HCT116 (cell line): ENCODE results near the gene BAD. TPM values are rescaled to one million over a fixed set of nuclear protein-coding genes. Genes with fewer than 3 reads are reported as not detected.

Source experiments
- ATAC-seq: fragments of 200-7000 bp; cut with Tn5 transposase; 2 replicates; pipeline ENCODE4 v1.9.1; 2020; ENCODE audit warnings: mild to moderate bottlenecking, moderate library complexity
- BruUV-seq: library from RNA; stranded (reverse); fragments of 400-500 nt; replicated peaks from 2 replicates; lab custom pipeline; 2021; lab: Mats Ljungman, UMichigan
- CTCF ChIA-PET: fragments of 300-600 bp; sonication (Branson Sonifier 250); formaldehyde crosslinking; loops from one replicate; lab custom pipeline; 2021; ENCODE audit warnings: antibody characterized with exemption; lab: Charles Lee
- POLR2A ChIA-PET: fragments of 300-600, 350-600 bp; sonication (Branson Sonifier 250); formaldehyde crosslinking; loops from one replicate; lab custom pipeline; 2021; ENCODE audit warnings: antibody characterized with exemption; lab: Charles Lee
- RAD21 ChIA-PET, 2 experiments: fragments of 300-600 bp; sonication (Branson Sonifier 250); formaldehyde crosslinking; loops; one replicate each; lab custom pipeline; 2023; ENCODE audit warnings: low total read pairs in 2 of 2; ENCODE audit not compliant: uncharacterized antibody in 2 of 2, unreplicated experiment in 2 of 2, low non-redundant PET in 1 of 2; lab: Charles Lee
- DNase-seq: peaks from one replicate; pipeline ENCODE4 v3.0.0-alpha.2; 2010; ENCODE audit warnings: low read depth, low spot score
- H2AFZ ChIP-seq: fragments of 200-600 bp; shearing (Covaris generic), sonication (generic); 2 replicates; pipeline ENCODE4 v1.6.1; 2017; ENCODE audit warnings: low read depth, mixed run types, mixed read lengths, antibody characterized with exemption, low read length; ENCODE audit not compliant: poor library complexity, severe bottlenecking
- H3K27ac ChIP-seq: 2 replicates; pipeline ENCODE4 v1.5.1; 2012; ENCODE audit warnings: low read depth, low read length
- H3K27me3 ChIP-seq: fragments of 200-600 bp; sonication (generic); 2 replicates; pipeline ENCODE4 v1.6.1; 2016; ENCODE audit warnings: mixed run types, low read length, mixed read lengths; ENCODE audit not compliant: insufficient read depth
- H3K36me3 ChIP-seq, 2 experiments: fragments of 200-500 bp in 1 of 2; fragments of 200-600 bp in 1 of 2; sonication (Bioruptor generic) in 1 of 2; sonication (generic) in 1 of 2; 2 replicates each; pipeline versions ENCODE4 v1.5.1 to v1.6.1; 2014 to 2016; ENCODE audit warnings: low read length in 2 of 2, inconsistent platforms in 1 of 2, mixed read lengths in 1 of 2, mixed run types in 1 of 2; ENCODE audit not compliant: insufficient read depth in 2 of 2, control insufficient read depth in 1 of 2
- H3K4me1 ChIP-seq, 2 experiments: fragments of 200-600 bp in 1 of 2; sonication (generic) in 1 of 2; 2 replicates each; pipeline versions ENCODE4 v1.5.1 to v1.6.1; 2012 to 2017; ENCODE audit warnings: low read length in 2 of 2, inconsistent platforms in 1 of 2, mild to moderate bottlenecking in 1 of 2, mixed read lengths in 1 of 2, mixed run types in 1 of 2, moderate library complexity in 1 of 2; ENCODE audit not compliant: insufficient read depth in 2 of 2, control insufficient read depth in 1 of 2
- H3K4me2 ChIP-seq: fragments of 200-600 bp; sonication (generic); 2 replicates; pipeline ENCODE4 v1.6.1; 2017; ENCODE audit warnings: mixed run types, low read length, mixed read lengths
- H3K4me3 ChIP-seq, 2 experiments: fragments of 200-600 bp in 1 of 2; sonication (generic) in 1 of 2; replicated peaks in 1 of 2; 2 replicates each; pipeline ENCODE4 v1.5.1; 2011 to 2016; ENCODE audit warnings: low read length in 2 of 2, control low read depth in 1 of 2, low read depth in 1 of 2, mild to moderate bottlenecking in 1 of 2, mixed read lengths in 1 of 2, mixed run types in 1 of 2
- H3K79me2 ChIP-seq: fragments of 200-600 bp; sonication (generic); 2 replicates; pipeline ENCODE4 v1.6.1; 2017; ENCODE audit warnings: mild to moderate bottlenecking, mixed run types, low read length, moderate library complexity, mixed read lengths; ENCODE audit not compliant: insufficient read depth
- H3K9ac ChIP-seq: fragments of 200-600 bp; sonication (generic); 2 replicates; pipeline ENCODE4 v1.6.1; 2016; ENCODE audit warnings: low read length, mixed read lengths
- H3K9me2 ChIP-seq: fragments of 200-600 bp; sonication (generic), shearing (Covaris generic); 2 replicates; pipeline ENCODE4 v1.6.1; 2017; ENCODE audit warnings: mixed run types, mild to moderate bottlenecking, moderate library complexity; ENCODE audit not compliant: insufficient read depth
- H3K9me3 ChIP-seq, 2 experiments: fragments of 200-500 bp in 1 of 2; fragments of 200-600 bp in 1 of 2; sonication (Bioruptor generic) in 1 of 2; sonication (generic) in 1 of 2; 2 replicates each; pipeline ENCODE4 v1.6.1; 2014 to 2017; ENCODE audit warnings: low read length in 2 of 2, mixed read lengths in 2 of 2, inconsistent platforms in 1 of 2, low read depth in 1 of 2, mild to moderate bottlenecking in 1 of 2, mixed run types in 1 of 2, moderate library complexity in 1 of 2; ENCODE audit not compliant: control insufficient read depth in 1 of 2, insufficient read depth in 1 of 2
- H4K20me1 ChIP-seq: fragments of 200-600 bp; sonication (generic), shearing (Covaris generic); 2 replicates; pipeline ENCODE4 v1.6.1; 2017; ENCODE audit warnings: mixed run types, mild to moderate bottlenecking, moderate library complexity; ENCODE audit not compliant: insufficient read depth
- CEBPB ChIP-seq: IDR thresholded peaks from 2 replicates; pipeline ENCODE4 v1.6.1; 2012; ENCODE audit warnings: low read depth
- ELF1 ChIP-seq: IDR thresholded peaks from 2 replicates; pipeline ENCODE4 v1.6.1; 2012; ENCODE audit warnings: low read depth, borderline replicate concordance
- EZH2 ChIP-seq: fragments of 200-600 bp; sonication (generic); IDR thresholded peaks from 2 replicates; pipeline ENCODE4 v1.6.1; 2017; ENCODE audit warnings: antibody characterized with exemption, mixed run types
- FOSL1 ChIP-seq: IDR thresholded peaks from 2 replicates; pipeline ENCODE4 v1.6.1; 2012; ENCODE audit warnings: low read depth
- JUND ChIP-seq: IDR thresholded peaks from 2 replicates; pipeline ENCODE4 v1.6.1; 2012
- POLR2AphosphoS5 ChIP-seq: IDR thresholded peaks from 2 replicates; pipeline ENCODE4 v1.6.1; 2011; ENCODE audit warnings: mild to moderate bottlenecking, low read depth, low read length, moderate library complexity
- RAD21 ChIP-seq: IDR thresholded peaks from 2 replicates; pipeline ENCODE4 v1.6.1; 2012; ENCODE audit warnings: low read depth, mild to moderate bottlenecking
- SIN3A ChIP-seq: IDR thresholded peaks from 2 replicates; pipeline ENCODE4 v1.6.1; 2012; ENCODE audit warnings: low read depth
- SP1 ChIP-seq: IDR thresholded peaks from 2 replicates; pipeline ENCODE4 v1.6.1; 2012; ENCODE audit warnings: low read depth
- SRF ChIP-seq: IDR thresholded peaks from 2 replicates; pipeline ENCODE4 v1.6.1; 2012; ENCODE audit warnings: low read depth
- ZBTB33 ChIP-seq: IDR thresholded peaks from 2 replicates; pipeline ENCODE4 v1.6.1; 2011; ENCODE audit warnings: mild to moderate bottlenecking, low read length, moderate library complexity; ENCODE audit not compliant: insufficient replicate concordance; ENCODE audit errors: extremely low read depth
- ZNF274 ChIP-seq: fragments of 200-500 bp; sonication (Bioruptor generic); IDR thresholded peaks from 2 replicates; pipeline ENCODE4 v1.6.1; 2014; ENCODE audit warnings: mild to moderate bottlenecking, low read depth, low read length, inconsistent platforms
- intact Hi-C: fragments of 100-400 bp; cut with micrococcal nuclease; formaldehyde crosslinking; loops from 2 replicates; pipeline ENCODE4 v1.10.0; 2022
- total RNA-seq: library from RNA; stranded (reverse); gene quantifications from one replicate; pipeline ENCODE4 v1.2.1, GENCODE V29; 2021; ENCODE audit not compliant: unreplicated experiment
- TF ChIP-seq, protein P1 (sequence below): IDR thresholded peaks from 2 replicates; pipeline ENCODE4 v1.6.1; 2012
- TF ChIP-seq, protein P2 (sequence below): IDR thresholded peaks from 2 replicates; pipeline ENCODE4 v1.6.1; 2012; ENCODE audit warnings: low read depth
- TF ChIP-seq, protein P3 (sequence below), 3 experiments: fragments of 200-600 bp in 1 of 3; sonication (generic) in 1 of 3; IDR thresholded peaks in 2 of 3; conservative IDR thresholded peaks in 1 of 3; 2 replicates each; pipeline ENCODE4 v1.5.1; 2012 to 2017; ENCODE audit warnings: low read depth in 2 of 3, low read length in 2 of 3, antibody characterized with exemption in 1 of 3, borderline replicate concordance in 1 of 3, control low read depth in 1 of 3, mild to moderate bottlenecking in 1 of 3, mixed read lengths in 1 of 3, mixed run types in 1 of 3, moderate library complexity in 1 of 3; ENCODE audit not compliant: insufficient read depth in 1 of 3

Gene BAD
- total RNA-seq, 1 experiment from 2014 or later, result 51.9 TPM

DNA sequence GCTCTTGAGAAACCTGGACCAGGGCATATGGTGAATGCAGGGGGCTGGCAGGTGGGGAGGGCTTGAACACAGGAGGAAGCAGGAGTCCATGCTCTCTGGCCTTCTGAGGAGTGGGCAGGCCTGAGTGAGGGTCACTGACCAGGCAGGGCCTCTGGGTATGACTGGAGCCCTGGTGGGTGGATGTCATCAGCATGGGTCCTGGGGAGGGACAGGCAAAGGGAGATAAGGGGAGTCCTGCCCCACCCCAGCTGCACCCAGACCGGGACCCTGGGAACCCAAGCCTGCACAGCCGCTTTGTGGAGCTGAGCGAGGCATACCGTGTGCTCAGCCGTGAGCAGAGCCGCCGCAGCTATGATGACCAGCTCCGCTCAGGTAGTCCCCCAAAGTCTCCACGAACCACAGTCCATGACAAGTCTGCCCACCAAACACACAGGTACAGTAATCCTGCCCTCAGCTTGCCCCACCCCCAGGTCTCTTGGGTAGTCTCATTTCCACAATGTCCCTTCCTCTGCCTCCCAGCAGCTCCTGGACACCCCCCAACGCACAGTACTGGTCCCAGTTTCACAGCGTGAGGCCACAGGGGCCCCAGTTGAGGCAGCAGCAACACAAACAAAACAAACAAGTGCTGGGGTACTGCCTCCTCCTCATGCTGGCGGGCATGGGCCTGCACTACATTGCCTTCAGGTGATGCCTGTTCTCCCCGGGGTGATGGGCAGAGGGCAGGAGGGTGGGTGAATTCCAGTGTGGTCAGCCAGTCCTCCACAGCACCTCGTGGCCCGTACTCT, 52.1 kb downstream of the BAD start (continued):
- TF ChIP-seq ELF1, result no peak
- TF ChIP-seq RAD21, result no peak
- TF ChIP-seq, protein P1, sequence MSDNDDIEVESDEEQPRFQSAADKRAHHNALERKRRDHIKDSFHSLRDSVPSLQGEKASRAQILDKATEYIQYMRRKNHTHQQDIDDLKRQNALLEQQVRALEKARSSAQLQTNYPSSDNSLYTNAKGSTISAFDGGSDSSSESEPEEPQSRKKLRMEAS, result no peak
- no peak for TF ChIP-seq SRF

- no peaks in the 10 kb centered on the region for H3K9me2 ChIP-seq
- intact Hi-C loops, result no loop called here
- peaks cover 19% of the 10 kb centered on the region for H3K79me2 ChIP-seq
- H4K20me1 ChIP-seq, result no peaks in the 10 kb centered on the region
- DNase-seq (no peak), ATAC-seq (no peak)
- H2AFZ ChIP-seq, result no peak overlapping the region
- ChIA-PET CTCF (no interaction called here), RAD21 (interaction anchor here in 1 of 2 experiments (0.6 kb wide), 1 partner anchor 43 kb away, joined by 3 read pairs; no protein-coding TSS in a partner anchor)
- H3K4me3 ChIP-seq, result no peak overlapping the region
- H3K4me2 ChIP-seq, result peak overlapping the region; percentile 99
- no TSS peak for BruUV-seq
- H3K9me3 ChIP-seq, result no peaks in the 10 kb centered on the region
- H3K27ac ChIP-seq, result peak overlapping the region; percentile 8; the same call in 1 of the 2 replicates
- H3K27me3 ChIP-seq, result no peaks in the 10 kb centered on the region
- H3K9ac ChIP-seq, result 0 out of 2 replicates have a peak overlapping the region, but pooled peaks have one; percentile 20
- H3K36me3 ChIP-seq, result no peaks in the 10 kb centered on the region
- H3K4me1 ChIP-seq, result peaks cover 30 to 72% of the 10 kb centered on the region in 2 experiments
- TF ChIP-seq SIN3A, result no peak
- no peak for TF ChIP-seq SP1
- no peak for TF ChIP-seq RAD21
- TF ChIP-seq, protein P2, sequence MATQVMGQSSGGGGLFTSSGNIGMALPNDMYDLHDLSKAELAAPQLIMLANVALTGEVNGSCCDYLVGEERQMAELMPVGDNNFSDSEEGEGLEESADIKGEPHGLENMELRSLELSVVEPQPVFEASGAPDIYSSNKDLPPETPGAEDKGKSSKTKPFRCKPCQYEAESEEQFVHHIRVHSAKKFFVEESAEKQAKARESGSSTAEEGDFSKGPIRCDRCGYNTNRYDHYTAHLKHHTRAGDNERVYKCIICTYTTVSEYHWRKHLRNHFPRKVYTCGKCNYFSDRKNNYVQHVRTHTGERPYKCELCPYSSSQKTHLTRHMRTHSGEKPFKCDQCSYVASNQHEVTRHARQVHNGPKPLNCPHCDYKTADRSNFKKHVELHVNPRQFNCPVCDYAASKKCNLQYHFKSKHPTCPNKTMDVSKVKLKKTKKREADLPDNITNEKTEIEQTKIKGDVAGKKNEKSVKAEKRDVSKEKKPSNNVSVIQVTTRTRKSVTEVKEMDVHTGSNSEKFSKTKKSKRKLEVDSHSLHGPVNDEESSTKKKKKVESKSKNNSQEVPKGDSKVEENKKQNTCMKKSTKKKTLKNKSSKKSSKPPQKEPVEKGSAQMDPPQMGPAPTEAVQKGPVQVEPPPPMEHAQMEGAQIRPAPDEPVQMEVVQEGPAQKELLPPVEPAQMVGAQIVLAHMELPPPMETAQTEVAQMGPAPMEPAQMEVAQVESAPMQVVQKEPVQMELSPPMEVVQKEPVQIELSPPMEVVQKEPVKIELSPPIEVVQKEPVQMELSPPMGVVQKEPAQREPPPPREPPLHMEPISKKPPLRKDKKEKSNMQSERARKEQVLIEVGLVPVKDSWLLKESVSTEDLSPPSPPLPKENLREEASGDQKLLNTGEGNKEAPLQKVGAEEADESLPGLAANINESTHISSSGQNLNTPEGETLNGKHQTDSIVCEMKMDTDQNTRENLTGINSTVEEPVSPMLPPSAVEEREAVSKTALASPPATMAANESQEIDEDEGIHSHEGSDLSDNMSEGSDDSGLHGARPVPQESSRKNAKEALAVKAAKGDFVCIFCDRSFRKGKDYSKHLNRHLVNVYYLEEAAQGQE, result no peak
- TF ChIP-seq JUND, result no peak
- TF ChIP-seq ZBTB33, result no peak
- TF ChIP-seq ELF1, result no peak
- TF ChIP-seq, protein P3, sequence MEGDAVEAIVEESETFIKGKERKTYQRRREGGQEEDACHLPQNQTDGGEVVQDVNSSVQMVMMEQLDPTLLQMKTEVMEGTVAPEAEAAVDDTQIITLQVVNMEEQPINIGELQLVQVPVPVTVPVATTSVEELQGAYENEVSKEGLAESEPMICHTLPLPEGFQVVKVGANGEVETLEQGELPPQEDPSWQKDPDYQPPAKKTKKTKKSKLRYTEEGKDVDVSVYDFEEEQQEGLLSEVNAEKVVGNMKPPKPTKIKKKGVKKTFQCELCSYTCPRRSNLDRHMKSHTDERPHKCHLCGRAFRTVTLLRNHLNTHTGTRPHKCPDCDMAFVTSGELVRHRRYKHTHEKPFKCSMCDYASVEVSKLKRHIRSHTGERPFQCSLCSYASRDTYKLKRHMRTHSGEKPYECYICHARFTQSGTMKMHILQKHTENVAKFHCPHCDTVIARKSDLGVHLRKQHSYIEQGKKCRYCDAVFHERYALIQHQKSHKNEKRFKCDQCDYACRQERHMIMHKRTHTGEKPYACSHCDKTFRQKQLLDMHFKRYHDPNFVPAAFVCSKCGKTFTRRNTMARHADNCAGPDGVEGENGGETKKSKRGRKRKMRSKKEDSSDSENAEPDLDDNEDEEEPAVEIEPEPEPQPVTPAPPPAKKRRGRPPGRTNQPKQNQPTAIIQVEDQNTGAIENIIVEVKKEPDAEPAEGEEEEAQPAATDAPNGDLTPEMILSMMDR (IDR thresholded peaks at IDR 0.05 in 2 of 3, conservative IDR thresholded peaks at IDR 0.05 in 1 of 3; ENCODE audit: borderline replicate concordance in 1 of 3, insufficient read depth in 1 of 3, low read depth in 2 of 3, low read length in 2 of 3), result no peak
- no peak for TF ChIP-seq CEBPB
- no peak for TF ChIP-seq POLR2AphosphoS5
- no peak for TF ChIP-seq FOSL1
- TF ChIP-seq EZH2, result no peak
- TF ChIP-seq ZNF274, result no peak
- TF ChIP-seq, all 23 proteins: peak for 0
- POLR2A ChIA-PET, result interaction anchor here (0.5 to 3.1 kb wide), 4 partner anchors 8 to 52 kb away, joined by 3 to 11 read pairs (median 5); partner anchors contain the start of gene FKBP2
Measured at GRCh38 chr11:64231546-64231945, 52.9 kb downstream of the BAD start.
